Suppressor macrophage treated with lipopolysaccharide for 1 hour (primary cell): ENCODE measurements around the gene GPC3.
A peak's percentile ranks its signal among the peaks of the same experiment; 100 is the strongest.

Experiments used
- DNase-seq, 3 donors: peaks; one replicate each; pipeline ENCODE4 v3.0.0-alpha.2; 2020 to 2022

GPC3 gene

DNA sequence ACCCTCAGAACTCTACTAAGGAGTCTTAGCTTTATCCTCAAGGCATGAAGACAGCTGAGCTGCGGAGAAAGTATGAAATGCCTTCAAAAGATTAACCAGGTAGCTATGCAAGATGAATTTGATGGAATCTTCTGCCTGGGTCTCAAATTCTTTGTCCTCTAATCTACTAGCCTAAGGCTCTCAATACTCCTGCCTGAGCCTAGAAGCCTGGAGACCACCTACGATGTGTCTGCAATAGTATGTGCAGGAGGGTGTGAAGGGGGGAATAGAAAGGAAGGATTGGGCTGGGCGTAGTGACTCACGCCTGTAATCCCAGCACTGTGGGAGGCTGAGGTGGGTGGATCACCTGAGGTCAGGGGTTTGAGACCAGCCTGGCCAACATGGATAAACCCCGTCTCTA lies 391.9 kb downstream of the GPC3 start:
- DNase-seq, result no peak

DNA sequence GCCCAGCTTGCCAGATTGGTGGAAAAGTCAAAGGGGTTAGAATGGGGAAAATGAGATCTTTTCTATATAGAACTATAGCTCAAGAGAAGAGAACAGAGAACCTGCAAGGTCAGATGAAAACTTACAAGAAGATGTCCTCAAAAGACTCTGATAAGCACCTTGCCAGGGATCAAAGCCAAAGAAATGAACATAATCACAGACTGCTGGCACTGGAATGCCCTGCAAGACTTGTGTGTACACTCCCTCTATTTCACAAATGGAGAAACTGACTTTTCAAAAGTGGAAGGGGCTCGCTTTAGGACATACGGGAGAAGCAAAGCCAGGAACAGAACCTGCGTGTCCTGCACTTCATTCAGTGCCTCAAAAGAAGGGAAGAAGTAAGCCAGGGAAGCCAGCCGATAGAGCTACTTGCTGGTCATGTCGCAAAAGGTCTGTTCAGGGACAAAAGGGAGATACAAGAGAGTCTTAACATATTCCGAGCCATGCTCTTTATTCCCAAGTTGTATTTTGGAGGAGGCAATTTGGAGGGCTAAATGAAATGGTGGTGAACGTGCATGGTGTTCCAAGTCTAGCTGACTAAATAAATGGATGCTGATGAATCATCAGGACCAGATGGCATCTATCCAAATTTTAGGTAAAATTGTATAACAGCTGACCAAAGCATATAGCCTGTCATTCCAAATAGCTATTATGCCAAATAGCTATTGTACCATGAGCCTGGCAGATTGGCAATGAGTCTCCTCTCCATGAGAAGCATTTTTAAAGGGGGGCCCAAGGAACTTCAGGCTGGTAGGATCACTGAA lies 394.5 kb downstream of the GPC3 start:
- no peak for DNase-seq

DNA sequence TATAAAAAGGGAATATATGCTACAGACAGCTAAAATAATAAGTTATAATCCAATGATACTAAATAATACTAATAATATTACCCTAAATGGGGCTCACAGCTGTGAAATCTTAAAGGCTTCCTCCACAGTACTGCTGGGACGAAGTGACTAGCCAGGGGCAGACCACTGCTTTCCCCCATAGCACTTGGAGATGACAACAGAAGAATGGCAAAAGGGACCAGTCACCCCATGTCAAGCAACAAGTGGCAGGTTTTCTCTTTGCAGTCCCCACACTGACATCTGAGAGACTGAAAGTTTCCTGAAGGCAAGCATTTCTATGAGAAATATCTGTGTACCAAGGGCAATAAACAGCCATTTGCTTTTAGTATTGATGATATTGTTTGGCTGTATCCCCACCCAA lies 396.6 kb downstream of the GPC3 start:
- DNase-seq, result no peak

DNA sequence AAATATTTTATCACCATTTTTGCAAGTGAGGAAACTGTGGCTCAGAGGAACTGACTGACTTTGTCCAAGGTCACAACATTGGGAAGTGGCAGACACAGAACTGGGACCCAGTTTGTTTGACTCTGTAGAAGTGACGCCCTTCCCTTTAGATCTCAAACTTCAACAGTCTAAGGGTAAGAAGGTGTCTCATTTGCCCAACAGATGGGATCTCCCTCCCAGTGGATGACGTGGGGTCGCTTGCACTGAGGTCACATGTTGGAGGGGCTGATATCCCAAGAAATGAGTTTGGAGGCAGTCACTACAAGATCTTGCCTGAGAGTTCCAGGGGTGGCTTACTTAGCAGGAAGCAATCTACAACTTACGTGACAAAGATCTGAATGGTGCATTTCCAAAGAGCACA lies 397.6 kb downstream of the GPC3 start:
- no peak for DNase-seq

DNA sequence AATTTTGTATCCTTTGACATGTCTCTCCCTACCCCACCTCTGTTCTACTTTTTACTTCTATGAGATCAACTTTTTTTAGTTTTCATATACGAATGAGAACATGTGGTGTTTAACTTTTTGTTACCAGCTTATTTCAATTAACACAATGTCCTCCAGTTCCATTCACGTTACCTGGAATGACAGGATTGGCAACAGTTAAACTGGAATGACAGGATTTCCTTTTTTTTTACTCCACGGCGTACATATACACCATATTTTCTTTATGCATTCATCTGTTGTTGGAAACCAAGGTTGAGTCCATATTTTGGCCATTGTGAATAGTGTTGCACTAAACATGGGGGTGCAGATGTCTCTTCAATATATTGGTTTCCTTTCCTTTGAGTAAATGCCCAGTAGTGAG lies 398.3 kb downstream of the GPC3 start:
- DNase-seq, result no peak

DNA sequence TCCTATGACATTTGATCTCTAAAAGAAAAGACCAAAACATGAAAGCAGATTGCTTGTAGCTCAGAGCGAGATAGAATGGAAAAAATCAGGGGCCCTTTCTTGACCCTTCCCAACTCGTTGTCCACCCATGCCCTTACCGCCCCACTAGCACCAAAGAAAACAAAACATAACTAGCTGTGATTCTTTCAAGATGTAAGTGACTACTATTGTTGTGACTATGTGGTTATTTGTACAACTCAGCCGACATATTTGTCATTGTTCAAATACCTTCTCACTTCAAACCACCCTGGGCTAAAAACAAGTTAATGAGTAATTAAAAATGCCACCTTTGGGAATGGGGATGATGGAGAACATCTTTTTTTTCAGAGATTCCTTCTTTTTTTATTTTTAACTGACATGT lies 399.0 kb downstream of the GPC3 start:
- DNase-seq, result no peak

DNA sequence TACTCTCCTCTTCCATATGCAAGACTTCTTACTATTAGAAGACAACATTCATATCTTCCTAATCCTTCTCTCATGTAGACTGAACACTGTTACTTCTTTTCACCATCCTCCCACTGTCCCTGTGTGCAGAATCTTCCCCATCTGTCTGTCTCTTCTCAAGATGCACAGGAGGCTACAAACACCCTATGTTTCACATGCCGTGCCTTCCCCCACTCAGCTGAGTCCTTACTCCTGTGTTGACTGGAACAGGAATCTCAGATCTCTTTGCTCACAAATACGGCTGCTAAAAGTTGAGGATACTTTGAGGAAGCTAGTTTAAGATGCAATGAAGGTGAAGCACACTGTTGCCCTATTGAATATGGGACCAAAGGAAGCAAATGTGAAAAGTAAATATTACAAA lies 401.6 kb downstream of the GPC3 start:
- no peak for DNase-seq

DNA sequence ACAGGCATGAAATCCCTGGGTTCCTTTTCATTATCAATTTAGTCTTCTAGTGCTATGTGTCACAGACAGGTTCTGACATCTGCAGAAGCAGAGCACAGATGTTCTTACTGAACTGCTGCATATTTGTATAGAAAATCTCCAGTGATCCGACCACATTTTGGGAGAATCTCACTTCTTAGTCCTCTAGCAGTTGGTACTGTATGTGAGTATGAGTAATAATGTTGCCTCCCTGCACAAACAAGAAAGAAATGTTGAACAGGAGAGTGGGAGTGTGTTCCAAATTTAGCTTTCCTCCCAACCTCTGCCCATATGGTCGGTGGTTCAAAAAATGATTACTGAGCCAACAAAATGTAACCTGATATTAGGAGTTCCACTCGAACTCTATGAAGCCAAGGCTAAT lies 404.8 kb downstream of the GPC3 start:
- no peak for DNase-seq

DNA sequence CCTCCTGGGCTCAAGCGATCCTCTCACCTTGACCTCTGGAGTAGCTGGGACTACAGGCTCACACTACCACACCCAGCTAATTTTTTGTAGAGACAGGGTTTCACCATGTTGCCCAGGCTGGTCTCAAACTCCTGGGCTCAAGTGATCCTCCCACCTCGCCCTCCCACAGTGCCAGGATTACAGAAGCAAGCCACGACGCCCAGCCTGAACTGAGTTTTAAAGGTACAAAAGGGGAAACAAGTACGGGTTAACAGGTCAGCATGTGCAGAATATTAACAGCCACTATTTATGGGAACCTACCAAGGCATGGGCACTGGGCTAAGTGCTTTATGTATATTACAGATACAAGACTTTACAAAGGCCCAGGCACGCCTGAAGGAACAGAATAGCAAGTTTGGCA lies 405.8 kb downstream of the GPC3 start:
- DNase-seq, result peak in 2 of 3 donors; percentile 13 to 25

DNA sequence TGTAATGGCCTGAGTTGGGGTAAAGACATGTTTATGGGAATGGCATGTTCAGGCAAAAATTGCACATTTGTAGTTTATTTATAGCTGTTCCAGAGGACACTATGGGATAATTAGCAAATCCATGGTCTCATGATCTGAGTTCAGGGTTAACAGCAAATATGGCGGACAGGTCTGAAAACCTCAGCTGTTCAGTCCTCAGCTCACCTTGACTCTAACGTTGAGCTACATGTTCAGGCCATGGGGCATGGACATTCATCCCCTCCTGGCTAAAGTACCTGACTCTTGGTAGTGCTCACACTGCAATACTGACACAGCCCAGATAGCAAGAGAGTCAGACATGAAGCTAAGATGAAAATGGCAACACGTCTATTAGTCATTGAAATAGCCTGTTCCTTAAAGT lies 408.5 kb downstream of the GPC3 start:
- no peak for DNase-seq

DNA sequence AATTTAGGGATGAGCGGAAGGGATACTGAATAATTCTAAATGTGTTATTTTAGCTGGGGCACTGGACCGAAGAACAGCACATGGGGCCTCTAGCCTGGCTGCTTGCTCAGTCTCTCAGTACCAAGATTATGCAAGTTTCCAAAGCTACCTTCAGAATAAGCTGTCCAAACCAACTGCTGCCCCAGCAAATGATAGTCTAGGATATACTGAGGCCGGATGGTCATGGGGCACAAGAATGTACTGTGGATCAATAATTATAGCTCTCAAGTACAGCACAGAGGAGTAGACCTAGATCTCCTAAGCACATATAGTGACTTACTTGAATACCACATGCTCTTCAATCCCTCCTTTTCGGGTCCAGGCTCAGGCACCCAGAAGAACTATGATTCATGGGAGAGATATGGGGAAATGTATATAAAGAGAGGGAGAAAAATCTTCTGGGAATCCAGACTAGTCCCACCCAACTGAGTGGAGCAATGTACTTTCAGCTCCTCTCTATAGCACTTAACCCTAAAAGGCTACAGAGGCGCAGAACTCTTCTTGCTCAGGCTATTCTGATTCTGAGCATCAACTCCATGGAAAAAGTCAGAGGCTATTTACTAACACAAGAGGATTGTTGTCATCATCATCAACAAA lies 409.8 kb downstream of the GPC3 start:
- DNase-seq, result no peak

DNA sequence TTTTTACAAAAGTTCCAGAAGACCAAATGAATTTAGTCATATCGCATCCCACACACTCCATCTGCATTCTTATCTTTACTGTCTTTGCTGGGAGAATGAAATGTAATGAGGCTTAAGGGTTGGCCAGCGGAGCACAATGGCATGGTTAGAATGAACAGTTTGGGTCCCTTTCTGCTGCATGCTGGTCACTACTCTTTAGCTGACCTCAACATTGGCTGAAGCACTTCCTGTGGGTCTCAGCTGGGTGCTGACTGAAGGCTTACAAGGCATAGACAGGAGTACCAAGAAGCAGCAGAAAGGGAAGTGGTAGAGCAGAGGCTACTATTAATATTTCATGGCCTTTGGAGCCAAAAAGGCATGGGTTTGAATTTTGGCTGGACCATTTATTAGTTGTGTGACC lies 410.7 kb downstream of the GPC3 start:
- peak in 2 of 3 donors; percentile 22 to 28 for DNase-seq

DNA sequence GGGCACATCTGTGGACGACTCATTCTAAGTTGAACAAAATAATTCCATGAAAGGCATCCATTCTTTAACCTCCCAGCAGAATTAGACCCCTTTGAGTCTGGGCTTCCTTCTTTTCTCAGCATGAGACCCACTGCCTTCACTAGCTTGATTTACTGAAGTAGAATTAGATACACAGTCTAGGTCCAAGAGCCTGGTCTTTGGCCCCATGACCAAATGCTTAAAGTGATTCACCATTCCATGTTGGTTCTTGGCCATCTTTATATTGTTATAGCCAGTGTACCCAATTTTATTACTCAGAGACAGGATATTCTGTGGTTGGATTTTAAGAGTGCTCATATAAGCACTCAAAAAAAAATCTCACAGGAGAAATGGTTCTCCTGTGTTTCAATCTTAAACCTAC lies 414.8 kb downstream of the GPC3 start:
- DNase-seq, result no peak

DNA sequence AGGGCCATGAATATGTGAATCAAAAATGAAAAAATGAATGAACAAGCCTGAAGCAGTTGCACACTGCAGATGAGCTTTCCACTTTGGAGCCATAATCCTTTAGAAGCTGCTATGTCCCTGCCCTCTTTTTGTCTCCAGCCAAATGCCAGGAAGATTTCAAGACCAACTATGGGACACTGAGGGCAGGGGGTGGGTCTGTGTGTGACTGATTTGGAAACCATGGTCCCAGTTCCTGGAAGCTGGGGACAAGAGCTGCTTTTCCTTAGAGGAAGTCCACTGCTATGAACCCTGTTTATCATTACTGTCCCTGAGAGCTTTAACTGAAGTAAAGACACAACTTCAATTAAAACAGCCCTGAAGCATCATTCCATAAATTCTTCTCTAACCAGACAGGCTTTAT lies 416.2 kb downstream of the GPC3 start:
- no peak for DNase-seq

DNA sequence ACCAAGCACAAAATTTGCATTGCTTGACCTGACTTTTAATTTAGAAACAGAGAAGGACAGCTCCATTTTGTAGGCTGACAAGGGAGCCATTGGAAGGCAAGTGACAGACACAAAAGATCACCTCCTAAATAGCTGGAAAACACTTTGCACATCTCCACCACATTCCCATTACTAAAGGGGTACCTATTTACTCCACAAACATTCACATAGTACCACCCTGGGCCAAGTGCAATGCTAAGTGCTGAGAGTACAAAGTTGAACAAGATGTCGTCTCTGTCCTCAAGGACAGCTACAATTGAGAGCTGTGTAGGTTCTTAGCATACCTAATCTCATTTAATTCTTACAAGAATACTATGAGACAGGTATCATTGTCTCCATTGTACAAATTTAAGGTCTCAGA lies 417.3 kb downstream of the GPC3 start:
- DNase-seq, result no peak

DNA sequence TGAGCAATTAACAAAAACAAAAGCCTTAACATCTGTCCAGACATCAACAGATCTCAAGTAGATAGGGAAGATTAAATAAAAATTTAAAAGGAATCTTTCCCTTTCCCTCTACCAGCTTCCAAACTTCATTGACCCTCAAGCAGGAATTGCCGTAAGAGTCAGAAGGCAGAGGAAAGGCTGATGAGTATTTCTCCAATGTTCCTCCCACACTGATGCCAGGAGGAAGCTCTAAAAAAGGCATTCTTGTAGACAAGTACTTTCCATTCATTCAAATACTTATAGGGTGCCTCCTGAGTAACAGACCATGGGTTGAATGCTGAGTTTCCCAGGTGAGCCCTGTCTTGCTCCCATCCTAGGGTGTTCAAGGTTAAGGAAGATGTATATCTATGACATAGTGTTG lies 418.5 kb downstream of the GPC3 start:
- DNase-seq, result peak; percentile 31 to 35 (median 31)

DNA sequence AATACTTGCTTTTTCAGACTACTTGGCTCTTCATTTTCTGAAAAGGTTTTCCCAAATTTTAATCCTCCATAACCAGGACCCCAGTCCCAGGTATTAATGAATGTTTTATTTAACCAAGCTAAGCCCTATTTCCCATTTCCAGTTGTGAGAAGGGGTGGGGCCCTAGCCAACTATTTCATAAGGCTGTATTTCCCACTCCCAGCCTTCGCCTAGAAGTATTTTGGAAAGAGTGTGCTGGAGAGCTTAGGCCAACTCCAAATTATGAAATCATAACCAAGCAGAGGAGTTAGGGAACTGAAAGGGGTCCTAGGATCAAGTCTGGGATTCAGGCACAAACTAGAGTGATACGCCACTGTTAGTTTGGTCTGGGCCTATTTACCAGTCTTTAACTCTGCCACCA lies 421.7 kb downstream of the GPC3 start:
- DNase-seq, result peak; percentile 22 to 34 (median 32)

DNA sequence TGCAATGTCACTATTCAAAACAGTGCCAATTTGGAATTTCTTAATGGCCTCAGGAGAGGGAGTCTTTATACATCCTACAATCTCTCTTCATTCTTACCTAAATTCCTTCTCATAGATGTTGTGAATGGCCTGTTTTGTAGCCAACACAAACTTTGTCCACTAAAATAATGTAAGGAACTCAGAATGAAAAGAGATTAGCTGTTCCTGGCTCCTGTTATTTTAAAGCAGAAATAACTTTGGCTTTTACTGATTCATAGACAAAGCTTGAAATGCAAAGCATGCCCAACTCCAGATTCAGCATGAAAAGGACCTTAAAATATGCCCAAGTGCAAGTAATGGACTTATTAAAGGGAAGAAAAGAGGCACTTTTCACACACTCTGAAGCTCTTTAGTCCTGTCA lies 424.1 kb downstream of the GPC3 start:
- DNase-seq, result no peak

DNA sequence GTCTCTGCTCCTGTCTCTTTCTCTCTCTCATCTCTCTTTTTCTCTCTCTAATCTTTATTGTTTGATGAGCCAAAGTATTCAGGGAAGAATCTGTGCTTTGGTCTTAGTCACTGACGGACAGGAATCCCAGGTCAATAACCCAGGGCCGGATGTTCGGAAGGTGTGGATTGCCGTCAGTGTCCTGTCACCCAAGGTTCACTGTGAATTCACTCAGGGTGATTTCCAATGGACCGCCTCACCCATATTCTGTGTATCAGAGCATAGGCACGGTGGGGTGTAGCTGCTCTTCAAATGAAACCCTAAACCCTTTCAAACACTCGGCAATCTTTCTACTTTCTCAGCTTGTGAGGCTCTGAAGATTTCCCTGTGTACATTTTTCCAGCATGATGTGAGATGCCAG lies 425.5 kb downstream of the GPC3 start:
- DNase-seq, result no peak

DNA sequence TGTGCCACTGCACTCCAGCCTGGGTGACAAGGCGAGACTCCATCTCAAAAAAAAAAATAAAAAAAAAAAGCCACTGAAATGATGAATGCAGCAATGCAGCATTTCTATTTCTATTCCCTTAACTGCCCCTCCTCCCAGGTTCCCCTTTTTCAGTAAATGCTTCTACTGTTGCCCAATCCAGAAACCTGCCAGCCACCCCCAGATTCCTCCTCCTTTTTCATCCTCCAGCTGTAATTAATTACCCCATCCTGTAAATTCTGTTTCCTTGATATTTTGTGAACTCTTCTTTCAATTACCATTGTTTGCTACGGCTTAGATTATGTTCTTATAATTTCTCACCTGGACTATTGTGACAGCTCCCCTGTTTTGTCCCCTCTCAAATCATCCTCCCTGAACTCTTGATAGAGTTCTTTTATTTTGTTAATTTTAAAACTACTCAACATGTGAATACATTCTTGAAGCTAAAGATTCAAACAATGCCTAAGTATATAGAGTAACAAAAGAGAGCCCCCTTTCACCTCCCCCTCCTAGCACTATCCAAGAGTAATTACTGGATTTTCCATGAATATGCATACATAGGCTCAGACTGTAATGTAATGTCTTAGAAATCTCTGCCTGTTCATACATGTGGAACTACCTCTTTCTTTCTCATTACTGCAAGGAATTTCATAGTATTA lies 429.5 kb downstream of the GPC3 start:
- DNase-seq, result peak; percentile 53 to 56 (median 55)

DNA sequence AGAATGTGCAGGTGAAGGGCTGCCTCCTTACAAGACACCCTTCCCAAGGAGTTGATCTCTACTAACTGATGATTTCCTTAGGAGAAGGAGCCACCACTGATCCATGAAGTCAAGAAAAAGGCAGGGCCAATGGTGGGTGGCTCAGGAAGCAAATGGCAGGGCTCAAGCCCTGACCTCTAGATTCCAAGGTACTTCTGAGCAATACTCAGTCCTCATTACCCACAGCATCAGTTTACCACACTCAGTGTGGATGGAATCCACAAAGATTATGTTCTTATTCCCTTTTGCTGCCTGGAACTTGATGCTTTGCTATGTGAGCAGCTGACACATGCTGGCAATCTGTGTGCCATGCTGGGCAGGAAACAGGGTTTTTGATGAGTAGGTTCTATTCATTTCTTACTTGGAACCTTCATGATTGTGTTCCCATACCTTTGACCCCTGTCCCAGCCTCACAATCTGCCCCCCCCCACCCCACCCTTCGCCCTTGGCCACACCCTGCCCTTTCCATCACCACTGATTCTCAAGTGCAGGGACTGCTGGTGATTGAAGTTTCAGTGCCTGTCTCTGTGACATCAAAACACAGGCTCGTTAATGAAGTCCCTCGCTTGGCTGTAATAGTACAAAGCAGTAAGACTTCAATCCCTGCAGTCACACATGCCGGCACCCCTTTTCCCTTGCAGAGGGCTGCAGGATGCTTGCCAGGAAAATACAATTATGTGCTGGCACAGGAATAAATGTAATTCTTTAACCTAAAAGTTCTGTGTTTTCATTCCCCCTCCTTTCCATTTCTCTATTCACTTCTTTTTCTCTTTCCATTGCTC lies 434.5 kb downstream of the GPC3 start:
- no peak for DNase-seq

DNA sequence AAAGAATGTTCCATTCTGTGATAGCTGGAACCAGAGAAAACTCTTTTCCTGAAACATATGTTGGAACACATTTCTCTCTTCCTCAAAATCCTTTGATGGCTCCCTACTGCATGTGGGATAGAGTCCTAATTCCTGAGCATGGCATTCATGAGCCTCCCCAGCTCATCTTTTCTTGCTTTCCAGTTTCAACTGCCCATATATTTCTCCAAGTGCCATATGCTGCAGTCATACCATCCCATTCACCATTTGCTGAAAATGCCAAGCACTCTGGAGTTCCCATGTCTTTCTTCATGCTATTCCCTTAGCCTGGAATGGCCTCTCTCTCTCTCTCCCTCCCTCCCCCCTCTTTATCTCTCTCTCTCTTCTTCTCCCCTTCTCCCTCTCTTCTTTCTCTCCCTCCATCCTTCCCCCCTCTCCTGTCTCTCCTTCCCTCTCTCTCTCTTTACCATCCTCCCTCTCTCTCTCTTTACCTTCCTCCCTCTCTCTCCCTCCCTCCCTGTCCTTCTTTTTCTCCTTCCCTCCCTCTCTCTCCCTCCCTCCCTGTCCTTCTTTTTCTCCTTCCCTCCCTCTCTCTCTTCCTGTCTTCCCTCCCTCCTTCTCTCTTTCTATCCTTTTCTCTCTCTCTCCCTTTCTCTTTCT lies 436.0 kb downstream of the GPC3 start:
- DNase-seq, result no peak

DNA sequence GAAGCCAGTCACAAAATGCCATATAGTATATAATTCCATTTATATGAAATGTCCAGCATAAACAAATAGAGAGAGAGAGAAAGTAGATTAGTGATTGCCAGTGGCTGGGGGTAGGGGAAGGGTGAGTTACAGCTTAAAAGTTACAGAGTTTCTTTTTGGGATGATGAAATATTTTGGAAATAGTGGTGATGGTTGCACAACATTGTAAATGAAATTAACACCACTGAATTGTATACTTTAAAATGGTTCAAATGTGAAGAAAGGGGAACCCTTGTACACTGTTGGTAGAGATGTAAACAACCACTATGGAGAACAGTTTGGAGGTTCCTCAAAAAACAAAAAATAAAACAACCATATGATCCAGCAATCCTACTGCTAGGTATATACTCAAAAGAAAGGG lies 439.0 kb downstream of the GPC3 start:
- DNase-seq, result peak; percentile 31 to 61 (median 40)
